ENCODE results near the gene DYRK1A.

Gene DYRK1A

GRCh38 chr21:37564341-37564923 lies 197.9 kb downstream of the DYRK1A start (continued):
- TF ChIP-seq HOXD13 (CRISPR knock-in tag; IDR thresholded peaks at IDR 0.05; ENCODE audit: borderline replicate concordance): no peak
- TF ChIP-seq, protein P1, sequence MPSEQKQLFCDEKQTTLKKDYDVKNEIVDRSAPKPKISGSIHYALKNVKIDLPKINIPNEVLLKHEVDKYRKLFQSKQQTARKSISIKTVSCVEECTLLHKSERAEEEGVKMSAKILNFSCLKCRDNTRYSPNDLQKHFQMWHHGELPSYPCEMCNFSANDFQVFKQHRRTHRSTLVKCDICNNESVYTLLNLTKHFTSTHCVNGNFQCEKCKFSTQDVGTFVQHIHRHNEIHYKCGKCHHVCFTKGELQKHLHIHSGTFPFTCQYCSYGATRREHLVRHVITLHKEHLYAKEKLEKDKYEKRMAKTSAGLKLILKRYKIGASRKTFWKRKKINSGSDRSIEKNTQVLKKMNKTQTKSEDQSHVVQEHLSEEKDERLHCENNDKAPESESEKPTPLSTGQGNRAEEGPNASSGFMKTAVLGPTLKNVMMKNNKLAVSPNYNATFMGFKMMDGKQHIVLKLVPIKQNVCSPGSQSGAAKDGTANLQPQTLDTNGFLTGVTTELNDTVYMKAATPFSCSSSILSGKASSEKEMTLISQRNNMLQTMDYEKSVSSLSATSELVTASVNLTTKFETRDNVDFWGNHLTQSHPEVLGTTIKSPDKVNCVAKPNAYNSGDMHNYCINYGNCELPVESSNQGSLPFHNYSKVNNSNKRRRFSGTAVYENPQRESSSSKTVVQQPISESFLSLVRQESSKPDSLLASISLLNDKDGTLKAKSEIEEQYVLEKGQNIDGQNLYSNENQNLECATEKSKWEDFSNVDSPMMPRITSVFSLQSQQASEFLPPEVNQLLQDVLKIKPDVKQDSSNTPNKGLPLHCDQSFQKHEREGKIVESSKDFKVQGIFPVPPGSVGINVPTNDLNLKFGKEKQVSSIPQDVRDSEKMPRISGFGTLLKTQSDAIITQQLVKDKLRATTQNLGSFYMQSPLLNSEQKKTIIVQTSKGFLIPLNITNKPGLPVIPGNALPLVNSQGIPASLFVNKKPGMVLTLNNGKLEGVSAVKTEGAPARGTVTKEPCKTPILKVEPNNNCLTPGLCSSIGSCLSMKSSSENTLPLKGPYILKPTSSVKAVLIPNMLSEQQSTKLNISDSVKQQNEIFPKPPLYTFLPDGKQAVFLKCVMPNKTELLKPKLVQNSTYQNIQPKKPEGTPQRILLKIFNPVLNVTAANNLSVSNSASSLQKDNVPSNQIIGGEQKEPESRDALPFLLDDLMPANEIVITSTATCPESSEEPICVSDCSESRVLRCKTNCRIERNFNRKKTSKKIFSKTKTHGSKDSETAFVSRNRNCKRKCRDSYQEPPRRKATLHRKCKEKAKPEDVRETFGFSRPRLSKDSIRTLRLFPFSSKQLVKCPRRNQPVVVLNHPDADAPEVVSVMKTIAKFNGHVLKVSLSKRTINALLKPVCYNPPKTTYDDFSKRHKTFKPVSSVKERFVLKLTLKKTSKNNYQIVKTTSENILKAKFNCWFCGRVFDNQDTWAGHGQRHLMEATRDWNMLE (tag by site-specific recombination; conservative IDR thresholded peaks at IDR 0.05; ENCODE audit: low read depth): no peak
- no peak for TF ChIP-seq ZNF785 (tag by site-specific recombination; IDR thresholded peaks at IDR 0.05)
- TF ChIP-seq WT1 (tag by site-specific recombination; IDR thresholded peaks at IDR 0.05): no peak; the same call in 1 of the 2 replicates
- no peak for TF ChIP-seq ZNF26 (tag by site-specific recombination; IDR thresholded peaks at IDR 0.05)
- no peak for TF ChIP-seq ZNF555 (tag by site-specific recombination; conservative IDR thresholded peaks at IDR 0.05)
- TF ChIP-seq, protein P2, sequence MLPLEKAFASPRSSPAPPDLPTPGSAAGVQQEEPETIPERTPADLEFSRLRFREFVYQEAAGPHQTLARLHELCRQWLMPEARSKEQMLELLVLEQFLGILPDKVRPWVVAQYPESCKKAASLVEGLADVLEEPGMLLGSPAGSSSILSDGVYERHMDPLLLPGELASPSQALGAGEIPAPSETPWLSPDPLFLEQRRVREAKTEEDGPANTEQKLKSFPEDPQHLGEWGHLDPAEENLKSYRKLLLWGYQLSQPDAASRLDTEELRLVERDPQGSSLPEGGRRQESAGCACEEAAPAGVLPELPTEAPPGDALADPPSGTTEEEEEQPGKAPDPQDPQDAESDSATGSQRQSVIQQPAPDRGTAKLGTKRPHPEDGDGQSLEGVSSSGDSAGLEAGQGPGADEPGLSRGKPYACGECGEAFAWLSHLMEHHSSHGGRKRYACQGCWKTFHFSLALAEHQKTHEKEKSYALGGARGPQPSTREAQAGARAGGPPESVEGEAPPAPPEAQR (tag by site-specific recombination; IDR thresholded peaks at IDR 0.05): no peak
- no peak for TF ChIP-seq ZNF768 (tag by site-specific recombination; IDR thresholded peaks at IDR 0.05)
- TF ChIP-seq, protein P3, sequence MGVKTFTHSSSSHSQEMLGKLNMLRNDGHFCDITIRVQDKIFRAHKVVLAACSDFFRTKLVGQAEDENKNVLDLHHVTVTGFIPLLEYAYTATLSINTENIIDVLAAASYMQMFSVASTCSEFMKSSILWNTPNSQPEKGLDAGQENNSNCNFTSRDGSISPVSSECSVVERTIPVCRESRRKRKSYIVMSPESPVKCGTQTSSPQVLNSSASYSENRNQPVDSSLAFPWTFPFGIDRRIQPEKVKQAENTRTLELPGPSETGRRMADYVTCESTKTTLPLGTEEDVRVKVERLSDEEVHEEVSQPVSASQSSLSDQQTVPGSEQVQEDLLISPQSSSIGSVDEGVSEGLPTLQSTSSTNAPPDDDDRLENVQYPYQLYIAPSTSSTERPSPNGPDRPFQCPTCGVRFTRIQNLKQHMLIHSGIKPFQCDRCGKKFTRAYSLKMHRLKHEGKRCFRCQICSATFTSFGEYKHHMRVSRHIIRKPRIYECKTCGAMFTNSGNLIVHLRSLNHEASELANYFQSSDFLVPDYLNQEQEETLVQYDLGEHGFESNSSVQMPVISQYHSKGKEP (tag by site-specific recombination; IDR thresholded peaks at IDR 0.05): no peak
- no peak; the same call in 1 of the 2 replicates for TF ChIP-seq ZNF623 (tag by site-specific recombination; IDR thresholded peaks at IDR 0.05)
- no peak for TF ChIP-seq ZNF324 (tag by site-specific recombination; IDR thresholded peaks at IDR 0.05)
- TF ChIP-seq ZNF274 (IDR thresholded peaks at IDR 0.05; ENCODE audit: low read length): no peak
- no peak for TF ChIP-seq ZNF274 (tag by site-specific recombination; IDR thresholded peaks at IDR 0.05; ENCODE audit: borderline replicate concordance)
- TF ChIP-seq MEIS1 (CRISPR knock-in tag; IDR thresholded peaks at IDR 0.05; ENCODE audit: borderline replicate concordance): no peak
- TF ChIP-seq ZNF645 (tag by site-specific recombination; IDR thresholded peaks at IDR 0.05): no peak
- no peak for TF ChIP-seq SALL2 (tag by site-specific recombination; IDR thresholded peaks at IDR 0.05; ENCODE audit: borderline replicate concordance)
- TF ChIP-seq ZNF501 (tag by site-specific recombination; IDR thresholded peaks at IDR 0.05): no peak
- no peak for TF ChIP-seq ZNF248 (tag by site-specific recombination; IDR thresholded peaks at IDR 0.05)
- TF ChIP-seq ZNF571 (tag by site-specific recombination; IDR thresholded peaks at IDR 0.05): no peak
- TF ChIP-seq, protein P4, sequence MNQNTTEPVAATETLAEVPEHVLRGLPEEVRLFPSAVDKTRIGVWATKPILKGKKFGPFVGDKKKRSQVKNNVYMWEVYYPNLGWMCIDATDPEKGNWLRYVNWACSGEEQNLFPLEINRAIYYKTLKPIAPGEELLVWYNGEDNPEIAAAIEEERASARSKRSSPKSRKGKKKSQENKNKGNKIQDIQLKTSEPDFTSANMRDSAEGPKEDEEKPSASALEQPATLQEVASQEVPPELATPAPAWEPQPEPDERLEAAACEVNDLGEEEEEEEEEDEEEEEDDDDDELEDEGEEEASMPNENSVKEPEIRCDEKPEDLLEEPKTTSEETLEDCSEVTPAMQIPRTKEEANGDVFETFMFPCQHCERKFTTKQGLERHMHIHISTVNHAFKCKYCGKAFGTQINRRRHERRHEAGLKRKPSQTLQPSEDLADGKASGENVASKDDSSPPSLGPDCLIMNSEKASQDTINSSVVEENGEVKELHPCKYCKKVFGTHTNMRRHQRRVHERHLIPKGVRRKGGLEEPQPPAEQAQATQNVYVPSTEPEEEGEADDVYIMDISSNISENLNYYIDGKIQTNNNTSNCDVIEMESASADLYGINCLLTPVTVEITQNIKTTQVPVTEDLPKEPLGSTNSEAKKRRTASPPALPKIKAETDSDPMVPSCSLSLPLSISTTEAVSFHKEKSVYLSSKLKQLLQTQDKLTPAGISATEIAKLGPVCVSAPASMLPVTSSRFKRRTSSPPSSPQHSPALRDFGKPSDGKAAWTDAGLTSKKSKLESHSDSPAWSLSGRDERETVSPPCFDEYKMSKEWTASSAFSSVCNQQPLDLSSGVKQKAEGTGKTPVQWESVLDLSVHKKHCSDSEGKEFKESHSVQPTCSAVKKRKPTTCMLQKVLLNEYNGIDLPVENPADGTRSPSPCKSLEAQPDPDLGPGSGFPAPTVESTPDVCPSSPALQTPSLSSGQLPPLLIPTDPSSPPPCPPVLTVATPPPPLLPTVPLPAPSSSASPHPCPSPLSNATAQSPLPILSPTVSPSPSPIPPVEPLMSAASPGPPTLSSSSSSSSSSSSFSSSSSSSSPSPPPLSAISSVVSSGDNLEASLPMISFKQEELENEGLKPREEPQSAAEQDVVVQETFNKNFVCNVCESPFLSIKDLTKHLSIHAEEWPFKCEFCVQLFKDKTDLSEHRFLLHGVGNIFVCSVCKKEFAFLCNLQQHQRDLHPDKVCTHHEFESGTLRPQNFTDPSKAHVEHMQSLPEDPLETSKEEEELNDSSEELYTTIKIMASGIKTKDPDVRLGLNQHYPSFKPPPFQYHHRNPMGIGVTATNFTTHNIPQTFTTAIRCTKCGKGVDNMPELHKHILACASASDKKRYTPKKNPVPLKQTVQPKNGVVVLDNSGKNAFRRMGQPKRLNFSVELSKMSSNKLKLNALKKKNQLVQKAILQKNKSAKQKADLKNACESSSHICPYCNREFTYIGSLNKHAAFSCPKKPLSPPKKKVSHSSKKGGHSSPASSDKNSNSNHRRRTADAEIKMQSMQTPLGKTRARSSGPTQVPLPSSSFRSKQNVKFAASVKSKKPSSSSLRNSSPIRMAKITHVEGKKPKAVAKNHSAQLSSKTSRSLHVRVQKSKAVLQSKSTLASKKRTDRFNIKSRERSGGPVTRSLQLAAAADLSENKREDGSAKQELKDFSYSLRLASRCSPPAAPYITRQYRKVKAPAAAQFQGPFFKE (tag by site-specific recombination; IDR thresholded peaks at IDR 0.05; ENCODE audit: borderline replicate concordance): no peak
- no peak for TF ChIP-seq GLI4 (tag by site-specific recombination; IDR thresholded peaks at IDR 0.05)
- TF ChIP-seq MZF1 (tag by site-specific recombination; IDR thresholded peaks at IDR 0.05; ENCODE audit: borderline replicate concordance): no peak
- TF ChIP-seq ZNF239 (tag by site-specific recombination; IDR thresholded peaks at IDR 0.05): no peak

Data from HEK293 (cell line).